GM21825 (cell line): Measurements from ENCODE around the gene ASTN1.

Source experiments
- ATAC-seq: cut with Tn5 transposase; IDR thresholded peaks from one replicate; pipeline ENCODE4 v1.9.1; 2021; ENCODE audit warnings: mild to moderate bottlenecking, moderate library complexity; ENCODE audit not compliant: unreplicated experiment

The ASTN1 gene

GRCh38 chr1:176934370-176934769 lies 230.1 kb downstream of the ASTN1 start:
- no peak for ATAC-seq

GRCh38 chr1:176932114-176933104 lies 232.1 kb downstream of the ASTN1 start:
- ATAC-seq, result no peak

- no peak for ATAC-seq
Observed at GRCh38 chr1:176931526-176931925, 233.0 kb downstream of the ASTN1 start.

- no peak for ATAC-seq
Observed at GRCh38 chr1:176926330-176927086, 238.0 kb downstream of the ASTN1 start.

GRCh38 chr1:176925223-176925622 lies 239.3 kb downstream of the ASTN1 start:
- no peak for ATAC-seq

GRCh38 chr1:176923283-176923682 lies 241.2 kb downstream of the ASTN1 start:
- no peak for ATAC-seq

- no peak for ATAC-seq
Observed at GRCh38 chr1:176919386-176920378, 244.8 kb downstream of the ASTN1 start.

GRCh38 chr1:176905648-176906047 lies 258.9 kb downstream of the ASTN1 start:
- ATAC-seq, result no peak

GRCh38 chr1:176904057-176904751 lies 260.3 kb downstream of the ASTN1 start:
- no peak for ATAC-seq

GRCh38 chr1:176903474-176903873 lies 261.0 kb downstream of the ASTN1 start:
- ATAC-seq, result no peak

- ATAC-seq, result no peak
Observed at GRCh38 chr1:176899321-176899720, 265.2 kb downstream of the ASTN1 start.

GRCh38 chr1:176897350-176898236 lies 266.9 kb downstream of the ASTN1 start:
- ATAC-seq, result peak; percentile 54

- no peak for ATAC-seq
Observed at GRCh38 chr1:176896216-176896615, 268.3 kb downstream of the ASTN1 start.

GRCh38 chr1:176894450-176894849 lies 270.1 kb downstream of the ASTN1 start:
- ATAC-seq, result no peak

GRCh38 chr1:176893625-176894352 lies 270.7 kb downstream of the ASTN1 start:
- no peak for ATAC-seq

- ATAC-seq, result no peak
Observed at GRCh38 chr1:176888471-176889032, 276.0 kb downstream of the ASTN1 start.

- ATAC-seq, result no peak
Observed at GRCh38 chr1:176885751-176886150, 278.8 kb downstream of the ASTN1 start.

- ATAC-seq, result no peak
Observed at GRCh38 chr1:176885341-176885740, 279.2 kb downstream of the ASTN1 start.
